HG03521 (cell line): ENCODE results near the gene PDPN.

Source experiments
- ATAC-seq: cut with Tn5 transposase; IDR thresholded peaks from one replicate; pipeline ENCODE4 v1.9.1; 2021; ENCODE audit warnings: mild to moderate bottlenecking, moderate library complexity; ENCODE audit not compliant: unreplicated experiment

Gene PDPN

DNA sequence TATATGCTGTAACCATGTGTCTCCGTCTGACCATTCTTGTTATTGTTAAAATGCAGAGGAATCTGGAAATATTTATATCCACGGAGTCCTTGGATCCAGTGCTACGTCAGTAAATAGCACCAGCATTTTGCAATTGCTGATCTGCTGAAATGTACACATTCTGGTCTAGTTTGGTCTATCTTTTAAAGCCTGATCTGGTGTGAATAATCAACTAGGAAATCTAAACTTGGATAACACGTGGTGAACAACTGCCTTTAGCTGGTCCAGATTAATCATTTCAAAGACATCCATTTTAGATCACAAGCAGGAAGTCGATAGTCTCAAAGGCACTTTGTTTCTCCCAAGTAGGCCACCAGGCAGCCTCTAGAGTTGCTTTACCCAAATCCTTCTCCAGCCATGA lies 32.6 kb downstream of the PDPN start:
- no peak for ATAC-seq

DNA sequence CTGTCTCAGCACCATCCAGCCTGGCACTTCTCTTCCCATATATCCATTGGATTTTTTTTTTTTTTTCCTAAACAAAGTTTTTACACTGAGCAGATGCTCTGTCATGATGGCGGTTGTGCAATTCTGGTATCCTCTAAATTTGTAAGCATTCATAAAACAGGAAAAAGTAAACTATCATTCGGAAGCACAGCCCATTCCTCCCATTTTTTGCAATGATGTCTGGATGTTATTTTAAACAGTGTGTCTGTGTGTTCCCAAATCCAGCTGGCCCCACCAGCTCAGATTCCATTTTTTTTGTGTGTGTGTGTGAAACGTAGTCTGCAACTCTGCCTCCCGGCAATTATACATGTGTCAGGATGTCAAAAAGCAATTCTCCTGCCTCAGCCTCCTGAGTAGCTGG lies 33.5 kb downstream of the PDPN start:
- no peak for ATAC-seq

DNA sequence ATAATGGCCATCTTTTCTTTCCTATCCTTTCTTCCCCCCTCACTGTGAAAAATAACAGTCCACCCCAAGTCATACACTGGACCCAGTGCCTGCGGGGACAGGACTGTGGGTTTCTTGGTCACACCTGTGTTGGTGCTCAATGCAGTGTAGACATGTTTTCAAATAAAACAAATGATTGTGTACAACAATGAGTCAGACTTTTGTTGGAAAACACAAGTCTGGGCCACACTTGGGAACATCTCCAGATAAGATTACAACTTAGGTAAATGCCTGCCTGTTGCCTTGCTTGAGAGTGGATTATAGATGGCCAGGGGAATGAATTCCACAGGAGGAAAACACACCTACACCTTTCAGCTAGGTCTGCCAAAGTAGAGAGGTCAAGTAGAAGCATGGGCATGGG lies 34.1 kb downstream of the PDPN start:
- no peak for ATAC-seq

DNA sequence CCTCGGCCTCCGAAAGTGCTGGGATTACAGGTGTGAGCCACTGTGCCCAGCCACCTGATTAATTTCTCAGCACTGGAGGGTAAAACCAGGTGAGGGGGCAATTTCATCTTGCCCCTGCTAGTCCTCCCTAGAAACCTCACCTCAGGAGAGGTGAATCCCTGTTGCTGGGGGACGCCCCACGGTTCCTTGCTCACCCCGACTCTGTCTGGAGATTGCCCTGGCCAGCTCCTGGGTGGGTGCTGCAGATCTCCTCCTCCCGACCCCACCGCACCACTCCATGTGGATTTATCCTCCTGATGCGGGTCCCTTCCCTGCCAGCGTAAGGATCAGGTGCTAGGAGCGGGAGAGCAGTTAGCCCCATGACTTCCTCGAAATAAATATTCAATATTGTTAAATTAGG lies 34.9 kb downstream of the PDPN start:
- no peak for ATAC-seq

DNA sequence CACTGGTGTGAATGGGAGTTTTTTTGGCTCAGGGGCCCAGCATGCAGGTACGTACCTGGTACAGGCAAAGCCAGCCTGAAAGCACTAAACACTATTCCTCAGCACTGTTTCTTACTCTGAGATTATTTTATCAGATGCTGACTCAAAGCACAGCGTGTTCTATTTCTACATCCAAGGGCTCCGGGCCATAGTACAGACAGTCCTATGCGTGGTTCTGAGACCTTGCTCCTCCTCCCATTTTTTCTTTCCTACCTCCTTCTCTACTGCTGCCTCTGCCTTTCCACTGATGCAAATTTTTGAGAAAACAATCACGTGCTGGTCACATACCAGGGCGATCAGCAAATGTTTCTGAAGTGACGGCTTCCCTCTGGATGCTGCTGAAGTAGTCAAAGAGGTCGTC lies 36.3 kb downstream of the PDPN start:
- ATAC-seq: no peak

DNA sequence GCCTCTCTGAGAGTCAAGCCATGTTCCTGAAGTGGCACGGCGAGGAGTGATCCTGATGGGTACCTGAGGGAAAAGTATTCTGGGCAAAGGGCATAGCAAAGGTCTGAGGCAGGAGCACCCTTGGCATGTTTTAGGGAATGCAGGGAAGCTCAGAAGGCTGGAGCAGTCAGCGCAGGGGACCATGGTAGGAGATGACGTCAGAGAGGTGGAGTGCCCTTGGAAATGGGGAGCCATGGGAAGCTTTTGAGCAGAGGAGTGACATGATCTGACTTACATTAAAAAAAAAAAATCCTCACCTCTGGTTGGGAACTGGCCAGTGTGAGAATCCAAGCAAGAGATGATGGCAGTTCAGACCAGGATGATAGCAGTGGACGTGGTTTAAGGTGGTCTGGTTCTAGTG lies 37.2 kb downstream of the PDPN start:
- ATAC-seq: no peak

DNA sequence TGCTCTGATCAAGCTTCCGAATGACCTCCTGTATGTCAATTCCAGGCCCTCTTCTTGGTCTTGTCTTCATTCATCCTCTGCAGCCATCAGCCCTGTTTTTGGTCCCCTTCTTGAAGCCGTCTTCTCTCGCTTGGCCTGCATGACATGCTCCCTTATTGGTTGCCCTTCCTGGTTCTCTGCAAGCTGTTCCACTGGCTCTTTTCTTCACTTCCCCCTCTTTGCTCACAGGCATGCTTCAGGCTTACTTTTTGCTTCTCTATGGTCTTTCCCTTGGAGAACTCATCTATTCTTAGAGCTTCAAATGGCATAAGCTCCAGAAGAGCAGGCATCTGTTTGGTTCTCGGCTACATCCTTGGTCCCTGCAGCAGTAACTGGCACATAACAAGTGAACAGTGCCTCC lies 38.8 kb downstream of the PDPN start:
- ATAC-seq: no peak

DNA sequence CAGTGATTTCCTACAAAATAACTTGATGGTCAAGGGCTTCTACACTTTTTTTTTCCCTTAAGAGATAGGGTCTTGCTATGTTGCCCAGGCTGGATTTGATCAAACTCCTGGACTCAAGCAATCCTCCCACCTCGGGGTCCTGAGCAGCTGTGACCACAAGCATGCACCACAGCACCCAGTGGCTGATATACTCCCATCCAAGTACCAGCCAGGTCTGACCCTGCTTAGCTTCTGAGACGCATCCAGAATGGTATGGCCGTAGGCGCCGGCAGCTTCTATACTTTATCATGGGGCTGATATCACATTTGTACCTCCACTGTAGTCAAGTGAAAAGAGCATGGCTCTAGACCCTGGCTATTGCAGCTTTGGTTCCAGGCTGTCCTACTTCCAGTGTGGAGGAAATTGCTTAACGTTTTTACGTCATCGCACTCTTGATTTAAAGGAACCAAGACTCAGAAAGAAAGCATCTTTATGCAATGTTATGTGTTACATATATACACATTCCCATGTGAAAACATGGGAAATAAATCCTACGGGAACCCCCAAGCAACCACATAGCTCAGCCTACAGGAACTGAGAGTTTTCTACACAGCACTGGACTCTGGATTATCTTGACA lies 39.5 kb downstream of the PDPN start:
- ATAC-seq: no peak

DNA sequence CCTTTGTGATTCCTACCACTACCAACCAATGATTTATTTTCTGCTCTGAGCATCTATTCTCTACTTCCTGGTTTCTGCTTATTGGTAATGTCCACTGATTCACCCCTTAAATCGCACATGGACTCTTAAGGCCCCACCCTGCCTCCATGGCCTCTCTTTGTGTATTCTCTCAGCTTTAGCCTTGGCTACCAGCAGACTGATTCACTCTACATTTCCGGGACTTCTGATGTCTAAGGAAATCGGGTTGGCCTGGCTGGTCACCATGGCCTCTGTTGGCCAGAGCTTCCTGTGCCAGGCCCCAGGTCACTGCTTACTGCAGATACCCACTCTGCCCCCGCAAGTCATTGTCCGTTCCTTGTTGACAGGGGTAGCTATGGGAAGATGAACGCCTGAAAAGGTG lies 40.9 kb downstream of the PDPN start:
- no peak for ATAC-seq

DNA sequence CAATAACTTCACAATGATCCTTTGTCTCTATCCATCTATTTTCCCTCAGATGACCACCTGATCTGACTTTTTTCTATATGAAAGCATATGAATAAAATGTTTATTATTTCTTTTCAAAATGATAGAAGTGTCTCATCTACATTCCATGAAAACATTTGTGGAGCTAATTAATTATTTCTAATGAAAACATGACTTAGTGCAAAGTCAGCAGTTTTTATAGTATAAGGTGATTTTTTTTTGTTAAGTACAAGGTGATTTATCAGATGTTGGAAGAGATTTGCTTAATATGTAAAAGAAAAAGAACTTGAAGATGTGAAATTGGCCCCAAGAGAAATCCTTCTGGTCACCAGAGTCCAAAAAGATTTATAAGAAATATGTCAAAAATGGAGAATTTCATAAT lies 43.5 kb downstream of the PDPN start:
- ATAC-seq: no peak

DNA sequence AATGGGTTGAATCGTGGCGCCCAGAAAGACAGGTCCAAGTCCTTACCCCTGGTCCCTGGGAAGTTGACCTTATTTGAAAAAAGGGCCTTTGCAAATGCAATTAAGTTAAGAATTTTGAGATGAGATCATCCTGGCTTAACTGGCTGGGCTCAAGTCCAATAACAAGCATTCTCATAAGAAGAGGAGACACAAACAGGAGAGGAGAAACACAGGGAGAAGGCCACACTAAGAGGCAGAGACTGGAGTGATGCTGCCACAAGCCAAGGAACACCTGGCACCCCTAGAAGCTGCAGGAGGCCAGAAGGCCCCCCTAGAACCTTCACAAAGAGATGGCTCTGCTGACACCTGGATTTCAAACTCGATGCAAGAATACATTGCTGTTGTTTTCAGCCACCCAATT lies 44.6 kb downstream of the PDPN start:
- no peak for ATAC-seq

DNA sequence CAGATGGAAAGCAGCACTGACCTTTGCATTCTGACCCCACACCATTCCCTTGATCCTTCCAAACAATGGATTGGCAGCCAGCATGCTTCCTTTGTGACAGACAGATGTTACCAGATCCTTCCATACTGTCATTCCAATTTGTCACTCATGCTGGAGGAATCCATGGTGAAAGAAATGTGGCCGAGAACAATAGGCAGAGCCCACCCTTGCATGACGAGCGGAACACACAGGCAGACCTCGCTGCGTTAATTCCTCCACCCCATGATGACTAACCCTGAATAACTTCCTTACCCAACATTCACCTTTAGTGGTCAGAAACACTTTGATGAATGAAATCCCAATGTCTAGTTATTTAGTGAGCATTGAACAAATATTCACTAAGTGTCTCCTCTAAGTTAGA lies 45.1 kb downstream of the PDPN start:
- no peak for ATAC-seq

DNA sequence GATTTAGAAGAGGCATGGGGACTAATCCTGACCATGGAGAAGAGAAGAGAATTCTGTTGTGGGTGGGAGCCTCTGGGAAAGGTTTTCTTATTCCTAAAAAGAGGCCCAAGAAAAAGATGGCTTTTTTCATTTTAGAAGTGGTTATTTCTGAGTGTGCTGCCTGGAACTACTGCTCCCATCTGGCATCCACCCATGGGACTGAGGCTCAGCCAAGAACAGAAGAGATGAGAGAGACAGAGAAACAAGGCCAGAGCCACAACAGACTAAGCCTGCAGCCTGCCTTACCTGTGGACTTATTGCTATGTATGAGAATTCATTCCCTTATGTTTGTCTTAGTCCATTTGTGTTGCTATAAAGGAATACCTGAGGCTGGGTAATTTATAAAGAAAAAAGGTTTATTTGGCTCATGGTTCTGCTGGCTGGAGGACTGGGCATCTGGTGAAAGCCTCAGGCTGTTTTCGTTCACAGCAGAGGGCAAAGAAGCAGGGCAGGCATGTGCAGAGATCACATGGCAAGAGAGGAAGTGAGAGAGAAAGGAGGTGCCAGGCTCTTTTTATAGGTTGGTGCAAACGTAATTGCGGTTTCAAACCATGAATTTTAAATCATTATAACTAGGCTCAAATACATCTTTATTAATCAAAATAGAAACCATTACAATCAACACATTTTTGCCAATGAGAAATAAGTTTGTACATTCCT lies 58.8 kb downstream of the PDPN start:
- no peak for ATAC-seq

DNA sequence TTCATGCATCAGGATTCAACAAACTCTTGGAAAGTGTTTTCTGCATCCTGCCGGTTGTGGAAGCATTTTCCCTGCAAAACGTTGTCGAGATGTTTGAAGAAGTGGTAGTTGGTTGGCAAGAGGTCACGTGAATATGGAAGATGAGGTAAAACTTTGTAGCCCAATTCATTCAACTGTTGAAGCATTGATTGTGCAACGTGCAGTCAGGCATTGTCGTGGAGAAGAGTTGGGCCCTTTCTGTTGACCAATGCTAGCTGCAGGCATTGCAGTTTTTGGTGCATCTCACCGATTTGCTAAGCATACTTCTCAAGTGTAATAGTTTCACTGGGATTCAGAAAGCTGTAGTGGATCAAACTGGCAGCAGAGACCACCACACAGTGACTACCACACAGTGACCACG lies 59.4 kb downstream of the PDPN start:
- no peak for ATAC-seq

DNA sequence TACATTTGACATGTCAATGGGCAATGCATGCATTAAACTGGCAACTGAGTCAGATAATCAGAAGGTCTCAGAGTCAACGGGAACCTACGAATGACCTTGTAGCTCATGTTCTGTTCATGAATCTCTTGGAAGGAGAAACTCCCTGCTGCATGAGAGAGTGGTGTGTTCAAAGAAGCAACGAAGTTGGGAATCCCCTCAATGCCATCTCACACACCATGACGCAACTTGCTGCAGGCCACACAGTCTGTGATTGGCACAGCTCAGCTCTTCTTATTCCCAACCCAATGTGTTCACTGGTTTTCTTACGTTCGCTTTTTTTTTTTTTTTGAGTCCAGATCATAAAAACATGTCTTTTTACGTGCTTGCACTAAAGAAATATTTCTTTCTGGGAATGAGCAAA lies 62.9 kb downstream of the PDPN start:
- no peak for ATAC-seq

DNA sequence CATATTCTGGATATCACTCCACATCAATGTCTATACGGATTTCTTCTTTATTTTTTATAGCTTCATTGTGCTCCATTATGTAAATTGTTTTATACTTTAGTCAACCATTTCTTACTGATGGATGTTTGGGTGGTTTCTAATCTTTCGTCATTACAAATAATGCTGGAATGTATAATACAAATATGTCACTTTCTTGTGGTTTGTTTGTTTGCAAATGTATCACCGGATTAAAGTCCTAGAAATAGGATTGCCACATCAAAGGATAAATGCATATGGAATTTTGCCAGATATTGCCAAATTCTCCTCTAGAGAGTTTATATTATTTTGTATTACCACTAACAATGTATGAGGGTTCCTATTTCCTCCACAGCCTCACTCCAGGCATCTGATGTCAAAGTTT lies 67.6 kb downstream of the PDPN start:
- no peak for ATAC-seq

DNA sequence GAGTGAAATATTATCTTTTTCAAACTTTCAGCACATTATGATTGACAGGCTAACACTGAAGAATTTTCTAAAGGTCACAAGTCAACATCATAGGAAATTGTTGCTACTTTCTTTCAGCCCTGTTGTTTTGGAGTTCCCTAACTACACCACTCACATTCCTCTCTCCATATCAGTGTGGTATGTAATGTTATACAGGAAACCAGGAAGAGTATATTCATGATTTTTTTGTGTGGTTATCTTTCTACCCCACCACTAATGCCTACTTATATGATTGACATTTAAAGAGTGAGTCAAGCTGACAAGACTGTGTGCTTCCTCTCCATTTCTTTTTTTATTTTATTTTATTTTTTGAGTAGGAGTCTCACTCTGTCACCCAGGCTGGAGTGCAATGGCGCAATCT lies 68.6 kb downstream of the PDPN start:
- no peak for ATAC-seq

DNA sequence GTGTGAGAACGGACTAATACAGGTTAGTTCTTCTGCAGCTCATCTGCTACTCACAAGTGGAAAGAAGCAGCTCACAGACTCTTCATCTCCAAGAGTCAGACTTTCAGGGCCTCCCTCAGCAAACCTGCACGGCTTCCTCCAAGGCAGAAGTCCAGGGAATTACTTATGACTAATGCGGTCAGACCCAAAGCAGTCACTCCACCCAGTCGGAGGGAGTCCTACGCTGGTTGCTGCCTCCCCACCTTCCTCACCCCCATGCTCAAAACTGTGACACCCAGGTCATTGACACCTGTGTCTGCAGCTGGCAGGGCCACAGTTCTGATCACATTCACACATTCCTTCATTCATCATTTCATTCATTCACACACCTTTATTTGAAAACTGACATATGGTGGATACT lies 77.9 kb downstream of the PDPN start:
- ATAC-seq: no peak

DNA sequence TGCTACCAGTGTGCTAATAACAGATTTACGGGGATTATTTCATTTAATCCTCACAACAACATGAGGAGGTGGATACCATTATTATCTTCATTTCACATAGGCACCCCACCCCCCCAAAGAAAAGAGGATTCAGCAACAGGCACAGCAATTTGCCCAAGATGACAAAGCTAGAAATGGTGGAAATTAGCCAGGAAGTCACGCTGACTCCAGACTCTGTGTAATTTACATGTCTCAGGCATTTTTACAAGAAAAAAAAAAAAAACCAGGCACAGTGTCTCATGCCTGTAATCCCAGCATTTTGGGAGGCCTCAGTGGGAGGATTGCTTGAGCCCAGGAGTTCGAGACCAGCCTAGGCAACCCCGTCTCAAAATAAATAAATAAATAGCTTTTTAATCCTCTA lies 78.9 kb downstream of the PDPN start:
- ATAC-seq: no peak

DNA sequence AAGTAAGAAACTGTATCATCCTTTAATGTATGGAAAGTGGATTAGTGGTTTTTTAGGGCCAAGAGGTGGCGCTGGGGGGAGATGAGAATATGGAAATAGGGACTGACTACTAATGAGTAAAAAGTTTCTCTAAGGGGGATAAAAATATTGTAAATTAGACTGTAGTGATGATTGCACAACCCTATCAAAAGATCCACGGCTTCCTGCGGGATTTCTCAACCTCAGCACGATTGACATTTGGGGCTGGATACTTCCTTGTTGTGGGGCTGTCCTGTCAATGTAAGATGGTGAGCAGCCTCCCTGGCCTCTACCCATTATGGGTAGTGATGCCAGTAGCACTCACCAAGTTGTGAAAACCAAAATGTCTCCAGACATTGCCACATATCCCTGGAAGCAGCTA lies 80.3 kb downstream of the PDPN start:
- ATAC-seq: no peak

DNA sequence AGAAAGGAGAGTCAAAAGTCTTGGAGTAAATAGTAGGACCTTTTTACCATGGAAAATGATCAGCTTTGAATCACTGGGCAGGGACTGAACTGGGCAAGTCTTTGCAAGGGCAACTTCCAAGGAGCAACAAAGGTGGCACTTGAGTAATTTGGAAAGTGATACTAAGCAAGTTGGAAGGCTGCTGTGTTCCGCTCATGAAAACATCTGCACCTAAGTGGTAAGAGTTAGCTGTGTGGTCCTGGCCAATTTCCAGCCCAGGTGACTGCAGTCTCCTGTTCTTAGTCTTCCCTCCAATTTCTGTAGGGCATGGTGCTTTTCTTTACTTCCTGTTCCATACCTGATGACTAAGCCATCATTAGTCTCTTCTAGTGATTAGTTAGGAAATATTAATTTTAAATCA lies 80.8 kb downstream of the PDPN start:
- ATAC-seq: no peak

DNA sequence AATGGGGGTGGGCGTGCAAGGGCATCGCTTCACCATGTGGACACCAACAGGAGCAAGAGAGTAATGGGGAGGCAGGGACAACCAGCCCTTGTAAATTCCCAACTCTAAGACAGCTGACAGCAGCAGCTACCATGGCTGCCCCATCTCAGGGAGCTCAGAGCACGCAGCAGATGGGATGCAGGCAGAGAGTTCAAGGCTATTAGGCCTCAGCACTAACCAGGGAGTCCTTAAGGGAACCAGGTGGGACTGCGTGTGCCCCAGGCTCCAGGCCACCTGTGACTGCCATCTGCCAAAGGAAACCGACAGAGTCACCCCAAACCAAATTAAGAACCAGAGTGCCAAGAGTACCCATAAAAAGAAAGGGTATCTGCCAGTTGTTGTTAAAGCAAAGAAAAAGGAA lies 82.7 kb downstream of the PDPN start:
- ATAC-seq: no peak
